T47D (cell line): Measurements from ENCODE around the gene SLU7.

Source experiments
- DNase-seq, 2 experiments: peaks; one replicate each; pipeline versions ENCODE4 v3.0.0 to v3.0.0-alpha.2; 2011 to 2012; ENCODE audit warnings: low read depth in 1 of 2, low spot score in 1 of 2
- JUND ChIP-seq: IDR thresholded peaks from 2 replicates; pipeline ENCODE4 v1.6.1; 2012; ENCODE audit warnings: low read depth
- in situ Hi-C: cut with HindIII; loops from 2 replicates; pipeline ENCODE4 v1.10.0; 2016; ENCODE audit warnings: low sequenced_read_pairs, low pct_unique_long_range_greater_than_20kb

The SLU7 gene

DNA sequence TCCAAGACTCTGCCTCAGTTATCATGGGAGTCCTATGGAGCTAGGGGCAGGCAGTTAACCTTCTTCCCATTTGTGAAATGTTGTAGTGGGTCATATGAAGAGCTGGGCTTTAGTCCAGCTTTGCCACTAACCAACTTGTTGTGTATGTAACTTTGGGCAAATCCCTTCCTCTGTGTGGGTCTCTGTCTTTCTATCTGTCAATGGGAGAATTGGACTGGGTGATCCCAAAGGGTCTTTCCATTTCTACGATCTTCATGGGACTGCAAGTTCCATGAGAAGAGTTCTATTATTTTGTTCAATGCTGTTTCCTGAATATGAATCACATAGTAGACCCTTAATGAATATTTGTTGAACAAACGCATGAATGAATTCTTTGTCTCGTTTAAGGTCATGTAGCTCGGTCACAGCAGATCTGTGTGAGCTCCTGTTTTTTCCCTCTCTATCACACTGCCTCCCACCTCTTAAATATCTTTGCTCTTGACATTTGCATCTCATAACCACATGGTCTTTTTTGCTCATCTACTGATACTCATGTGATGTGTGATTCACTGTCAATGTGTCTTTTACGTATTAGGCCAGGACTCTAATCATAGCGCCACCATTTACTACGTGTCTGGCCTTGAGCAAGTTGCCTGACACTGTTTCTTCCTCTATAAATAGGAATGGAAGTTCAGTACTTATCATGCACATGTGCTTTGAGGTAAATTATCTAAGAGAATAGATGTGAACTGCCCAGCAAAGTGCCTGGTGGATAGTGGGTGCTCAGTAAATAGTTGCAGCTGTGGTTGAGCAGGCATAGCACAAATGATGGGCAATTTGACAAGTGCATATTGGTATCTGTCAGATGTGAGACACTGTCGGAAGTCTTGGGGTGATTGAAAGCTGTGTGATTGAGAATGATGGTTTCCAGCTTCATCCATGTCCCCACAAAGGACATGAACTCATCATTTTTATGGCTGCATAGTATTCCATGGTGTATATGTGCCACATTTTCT, 40.2 kb upstream of the SLU7 start:
- in situ Hi-C loops = no loop called here
- no peak for TF ChIP-seq JUND

DNA sequence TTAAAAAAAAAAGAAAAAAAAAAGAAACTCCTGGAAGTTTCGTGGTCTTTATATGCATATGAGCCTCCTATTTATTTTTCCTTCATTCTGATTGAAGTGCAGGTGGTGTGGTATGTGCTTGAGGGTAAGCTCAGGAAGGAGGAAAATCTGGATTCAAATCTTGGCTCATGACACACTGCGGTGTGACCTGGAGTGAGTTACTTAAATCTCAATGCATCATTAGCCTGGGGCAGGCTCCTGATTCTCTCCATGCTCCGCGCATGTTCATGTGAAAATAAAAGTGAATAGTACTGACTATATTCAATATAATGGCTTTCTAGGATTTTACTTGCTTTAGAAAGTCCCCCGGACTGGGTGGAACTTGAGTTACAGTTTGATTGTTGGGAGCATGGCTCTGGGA, 38.4 kb upstream of the SLU7 start:
- in situ Hi-C loops = no loop called here
- no peak for TF ChIP-seq JUND

More for the DNA sequence above, 40.2 kb upstream of the SLU7 start:
- DNase-seq = no peak

DNA sequence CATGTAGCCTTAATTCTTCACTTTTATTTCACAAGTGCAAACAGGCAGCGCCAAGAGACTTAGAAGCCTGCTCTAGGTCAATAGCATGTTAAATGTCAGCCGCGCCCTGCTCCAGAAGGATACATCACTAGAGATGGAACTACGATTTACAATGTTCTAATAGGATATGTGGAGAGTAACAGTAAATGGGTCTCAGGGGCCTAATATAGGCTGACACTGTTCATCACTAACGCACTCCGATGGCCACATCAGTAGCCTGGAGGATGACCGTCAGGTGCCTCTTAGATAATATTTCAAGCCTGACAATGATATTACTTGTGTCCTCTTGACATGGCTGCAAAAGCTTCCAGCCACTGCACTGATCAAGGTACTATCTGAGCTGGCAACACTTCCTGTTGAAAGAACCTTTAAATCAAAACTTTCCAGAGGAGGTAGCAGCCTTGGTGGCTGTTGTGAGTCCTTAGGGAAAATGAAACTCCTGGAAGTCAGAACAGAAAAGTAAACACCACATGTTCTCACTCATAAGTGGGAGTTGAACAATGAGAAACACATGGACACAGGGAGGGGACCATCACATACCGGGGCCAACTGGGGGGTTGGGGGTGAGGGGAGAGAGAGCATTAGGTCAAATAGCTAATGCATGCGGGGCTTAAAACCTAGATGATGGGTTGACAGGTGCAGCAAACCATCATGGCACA, 37.7 kb upstream of the SLU7 start:
- no peak for DNase-seq
- TF ChIP-seq JUND = no peak
- in situ Hi-C loops = no loop called here

More for the DNA sequence above, 38.4 kb upstream of the SLU7 start:
- DNase-seq = peak in 1 of 2 experiments; percentile 53

DNA sequence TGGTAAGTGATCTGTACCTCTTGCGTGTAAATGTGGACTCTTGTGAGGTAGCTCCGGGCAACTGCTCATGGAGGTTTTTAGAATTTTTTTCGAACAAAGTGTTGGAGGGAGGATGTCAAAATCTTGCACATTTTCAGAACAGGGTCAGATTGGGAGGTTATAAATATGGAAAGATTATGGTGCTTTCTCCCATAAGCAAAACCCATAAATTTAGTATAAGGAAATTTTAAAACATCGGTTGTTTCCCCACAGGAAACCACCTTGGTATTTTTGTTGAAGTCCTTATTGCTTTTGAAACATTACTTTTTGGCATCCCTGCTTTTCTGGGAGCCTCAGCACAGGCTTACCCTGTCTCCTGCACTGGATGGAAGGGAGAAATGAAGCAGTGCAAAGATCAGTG, 36.7 kb upstream of the SLU7 start:
- in situ Hi-C loops = no loop called here
- no peak for DNase-seq
- no peak for TF ChIP-seq JUND

DNA sequence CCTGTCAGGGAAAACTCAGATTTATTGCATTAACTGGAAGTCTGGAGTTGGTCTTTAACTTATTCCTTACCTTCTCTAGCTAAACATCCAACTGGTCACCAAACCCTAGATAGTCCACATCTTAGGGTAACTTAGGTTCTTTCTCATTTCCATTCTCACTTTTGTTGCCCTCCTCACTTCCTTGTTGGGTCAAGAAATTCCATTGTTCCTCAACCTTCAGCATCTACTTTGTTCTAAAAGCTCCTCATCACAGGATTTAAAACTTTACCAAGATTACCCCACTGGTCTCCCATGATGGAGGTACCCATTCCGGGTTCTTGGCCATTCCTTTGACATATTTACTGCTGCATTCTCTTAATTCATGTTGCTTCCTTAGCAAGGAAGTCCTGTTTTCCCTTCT, 34.9 kb upstream of the SLU7 start:
- in situ Hi-C loops = no loop called here
- no peak for TF ChIP-seq JUND
- DNase-seq = no peak

DNA sequence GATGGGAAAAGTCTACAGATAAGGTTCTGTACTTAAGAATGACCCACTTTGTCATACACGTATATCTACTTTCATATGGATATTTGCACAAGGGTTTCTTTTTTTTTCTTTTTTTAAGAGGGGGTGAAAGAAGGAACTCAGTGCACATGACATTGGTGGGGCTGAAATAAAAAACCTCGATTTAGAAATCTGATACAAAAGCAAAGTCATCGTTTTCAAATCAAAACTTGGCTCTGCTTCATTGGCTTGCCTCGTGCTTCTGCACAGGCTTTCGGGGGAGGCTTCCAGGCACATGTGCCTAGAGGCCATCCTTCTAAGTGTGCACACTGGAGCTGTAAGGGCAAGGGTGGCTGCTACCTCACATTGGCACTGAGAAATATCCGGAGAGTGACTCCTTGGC, 33.9 kb upstream of the SLU7 start:
- in situ Hi-C loops = no loop called here
- no peak for TF ChIP-seq JUND
- no peak for DNase-seq

DNA sequence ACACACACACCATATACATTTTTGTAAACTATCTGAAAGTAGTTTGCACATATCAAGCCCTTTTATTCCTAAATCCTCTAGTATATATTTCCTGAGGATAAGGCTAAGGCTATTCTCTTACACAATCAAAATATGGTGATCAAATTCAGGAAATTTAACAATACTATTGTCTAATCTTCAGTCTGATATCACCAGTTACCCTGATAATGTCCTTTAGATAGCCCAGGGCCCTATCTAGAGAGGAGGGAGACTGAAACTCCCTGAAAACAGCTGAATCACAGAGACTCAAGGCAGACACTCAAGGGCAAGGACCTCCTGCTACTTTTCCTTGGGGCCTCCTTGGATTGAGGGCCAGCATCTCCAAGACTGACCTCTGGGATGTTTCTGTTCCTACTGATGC, 33.2 kb upstream of the SLU7 start:
- DNase-seq = no peak
- no peak for TF ChIP-seq JUND
- in situ Hi-C loops = no loop called here

DNA sequence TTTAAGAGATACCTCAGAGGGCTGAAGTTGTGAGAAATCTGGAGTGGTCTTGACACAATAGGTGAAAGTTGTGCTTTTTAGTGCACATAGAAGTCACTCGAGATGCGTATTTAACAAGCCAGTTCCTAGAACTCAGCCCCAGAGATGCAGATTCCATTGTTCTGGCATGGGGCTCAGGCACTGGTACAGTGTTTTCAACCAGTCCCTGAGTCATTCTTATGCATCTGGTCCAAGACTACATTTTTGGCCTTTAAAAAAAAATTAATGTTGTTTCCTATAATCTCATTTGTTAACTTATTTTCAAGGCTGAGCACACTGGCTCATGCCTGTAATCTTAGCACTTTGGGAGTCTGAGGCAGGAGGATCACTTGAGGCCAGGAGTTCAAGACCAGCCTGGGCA, 32.4 kb upstream of the SLU7 start:
- DNase-seq = no peak
- in situ Hi-C loops = no loop called here
- no peak for TF ChIP-seq JUND

DNA sequence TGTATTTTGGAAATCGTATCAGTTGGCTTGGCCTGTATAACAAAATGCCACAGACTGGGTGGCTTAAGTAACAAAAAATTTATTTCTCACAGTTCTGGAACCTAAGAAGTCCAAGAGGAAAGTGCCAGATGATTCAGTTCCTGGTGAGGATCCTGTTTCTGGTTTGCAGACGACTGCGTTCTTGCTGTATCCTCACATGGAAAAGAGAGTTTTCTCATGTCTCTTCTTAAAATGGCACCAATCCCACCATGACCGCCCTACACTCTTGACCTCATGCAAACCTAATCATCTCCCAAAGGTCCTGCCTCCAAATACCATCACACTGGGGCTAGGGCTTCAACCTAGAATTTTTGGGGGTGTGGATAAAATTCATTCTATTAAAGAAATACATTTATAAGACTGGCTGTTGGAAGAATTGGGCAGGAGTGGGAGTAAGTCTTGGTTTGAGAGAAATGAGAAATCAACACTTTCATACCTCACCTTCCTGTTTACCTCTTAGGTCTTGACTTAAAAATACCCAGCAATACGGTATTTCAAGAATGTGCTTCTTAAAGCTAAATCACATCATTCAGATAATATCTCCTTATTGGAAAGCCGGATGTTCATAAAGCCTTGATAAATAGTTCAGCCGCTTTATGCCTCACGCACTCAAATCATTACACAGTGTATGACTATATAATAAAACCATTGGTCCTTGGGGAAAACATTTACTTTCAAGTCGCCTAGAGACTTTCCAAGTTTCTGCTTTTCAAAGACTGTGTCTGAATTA, 31.5 kb upstream of the SLU7 start:
- no peak for DNase-seq
- in situ Hi-C loops = no loop called here
- TF ChIP-seq JUND = no peak

DNA sequence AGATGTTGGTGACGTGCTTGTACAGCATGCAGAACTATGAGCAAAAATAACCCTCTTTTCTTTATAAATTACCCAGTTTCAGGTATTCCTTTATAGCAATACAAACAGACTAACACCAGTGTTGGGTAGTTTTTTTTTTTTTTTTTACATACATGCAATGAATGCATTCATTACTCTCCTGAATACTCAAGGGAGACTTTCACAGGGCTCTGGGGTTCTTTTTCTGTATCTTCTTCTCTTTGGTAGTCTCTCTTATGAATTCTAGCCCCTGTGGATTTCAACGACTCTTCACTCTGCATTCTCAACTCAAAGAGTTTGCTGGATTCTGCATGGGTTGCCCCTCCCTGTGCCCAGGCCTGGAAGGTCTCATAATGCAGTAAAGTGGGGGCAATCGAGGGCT, 30.6 kb upstream of the SLU7 start:
- no peak for DNase-seq
- in situ Hi-C loops = no loop called here
- no peak for TF ChIP-seq JUND

DNA sequence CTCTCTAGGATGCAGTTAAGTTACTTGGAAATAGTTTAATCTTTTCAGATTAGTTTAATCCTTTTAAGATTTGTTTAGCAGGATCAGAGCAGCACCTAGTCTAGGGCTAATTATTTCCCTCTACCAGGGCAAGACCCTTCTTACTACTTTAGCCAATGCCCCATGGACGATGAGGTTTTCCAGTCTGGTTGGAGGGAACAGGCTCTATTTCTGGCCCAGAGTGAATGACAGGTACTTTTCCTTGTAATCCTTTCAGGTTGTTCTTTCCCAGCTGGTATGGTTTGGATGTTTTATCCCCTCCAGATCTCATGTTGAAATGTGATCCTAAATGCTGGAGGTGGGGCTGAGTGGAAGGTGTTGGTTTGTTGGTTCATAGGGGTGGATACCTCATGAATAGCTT, 30.0 kb upstream of the SLU7 start:
- in situ Hi-C loops = no loop called here
- no peak for TF ChIP-seq JUND
- DNase-seq = no peak

DNA sequence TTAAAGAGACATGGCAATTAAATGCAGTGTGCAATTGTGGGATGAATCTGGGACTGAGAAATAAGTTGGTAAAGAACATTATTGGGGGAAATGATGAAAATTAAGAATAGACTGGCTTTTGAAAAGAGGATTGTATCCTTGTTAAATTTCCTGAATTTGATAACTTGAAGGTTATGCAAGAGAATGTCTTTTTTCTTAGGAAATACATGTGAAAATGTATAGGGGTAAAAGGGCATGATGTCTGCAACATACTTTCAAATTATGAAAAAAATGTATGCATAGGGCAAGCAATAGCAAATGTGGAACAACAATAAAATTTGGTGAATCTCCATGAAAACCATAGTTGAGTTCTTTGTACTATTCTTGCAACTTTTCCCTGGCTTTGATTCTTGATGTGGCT, 26.9 kb upstream of the SLU7 start:
- DNase-seq = no peak
- in situ Hi-C loops = no loop called here
- no peak for TF ChIP-seq JUND

DNA sequence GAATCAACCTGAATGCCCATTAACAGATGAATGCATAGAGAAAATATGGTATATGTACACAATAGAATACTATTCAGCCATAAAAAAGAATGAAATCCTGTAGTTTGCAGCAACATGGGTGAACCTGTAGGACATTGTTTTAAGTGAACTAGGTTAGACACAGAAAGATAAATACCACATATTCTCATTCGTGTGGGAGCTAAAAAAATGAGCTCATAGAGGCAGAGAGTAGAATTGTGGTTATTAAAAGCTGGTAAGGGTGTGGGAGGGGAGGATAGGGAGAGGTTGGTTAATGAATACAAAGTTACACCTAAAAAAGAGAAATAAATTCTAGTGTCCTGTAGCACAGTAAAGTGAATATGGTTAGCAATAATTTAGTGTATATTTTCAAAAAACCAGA, 26.3 kb upstream of the SLU7 start:
- no peak for DNase-seq
- in situ Hi-C loops = no loop called here
- TF ChIP-seq JUND = no peak
